ENCODE measurements around the gene GPR173.

GPR173 gene

DNA sequence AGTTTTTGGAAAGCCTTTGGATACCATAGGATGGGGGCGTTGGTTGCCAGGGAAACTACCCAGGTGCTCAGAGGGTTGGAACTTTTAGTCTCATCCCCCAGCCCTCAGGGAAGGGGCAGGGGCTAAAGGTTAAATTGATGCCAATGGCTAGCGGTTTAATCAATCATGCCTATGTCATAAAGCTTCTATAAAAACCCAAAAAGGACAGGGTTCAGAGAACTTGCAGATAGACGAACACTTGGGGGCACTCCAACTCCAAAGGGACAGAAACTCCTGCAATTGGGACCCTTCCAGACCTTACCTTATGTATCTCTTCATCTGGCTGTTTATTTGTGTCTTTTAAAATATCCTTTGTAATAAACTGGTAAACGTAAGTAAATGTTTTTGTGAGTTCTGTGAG, 30.0 kb upstream of the GPR173 start:
- Histone ChIP-seq H3K27ac (no peak overlapping the region), H3K9ac (no peak overlapping the region), H2AFZ (no peak overlapping the region), H3K4me1 (no peaks in the 10 kb centered on the region), H3K27me3 (ENCODE audit: control insufficient read depth, insufficient read depth, low read length) (no peaks in the 10 kb centered on the region), H3K9me3 (ENCODE audit: control insufficient read depth, low read length) (no peaks in the 10 kb centered on the region), H3K79me2 (no peaks in the 10 kb centered on the region), H3K4me2 (ENCODE audit: low read length) (no peak overlapping the region), H3K36me3 (ENCODE audit: control insufficient read depth, insufficient read depth, low read length) (no peaks in the 10 kb centered on the region), H3K4me3 (ENCODE audit: low read depth, low read length) (no peak overlapping the region)
- TF ChIP-seq, protein P1, sequence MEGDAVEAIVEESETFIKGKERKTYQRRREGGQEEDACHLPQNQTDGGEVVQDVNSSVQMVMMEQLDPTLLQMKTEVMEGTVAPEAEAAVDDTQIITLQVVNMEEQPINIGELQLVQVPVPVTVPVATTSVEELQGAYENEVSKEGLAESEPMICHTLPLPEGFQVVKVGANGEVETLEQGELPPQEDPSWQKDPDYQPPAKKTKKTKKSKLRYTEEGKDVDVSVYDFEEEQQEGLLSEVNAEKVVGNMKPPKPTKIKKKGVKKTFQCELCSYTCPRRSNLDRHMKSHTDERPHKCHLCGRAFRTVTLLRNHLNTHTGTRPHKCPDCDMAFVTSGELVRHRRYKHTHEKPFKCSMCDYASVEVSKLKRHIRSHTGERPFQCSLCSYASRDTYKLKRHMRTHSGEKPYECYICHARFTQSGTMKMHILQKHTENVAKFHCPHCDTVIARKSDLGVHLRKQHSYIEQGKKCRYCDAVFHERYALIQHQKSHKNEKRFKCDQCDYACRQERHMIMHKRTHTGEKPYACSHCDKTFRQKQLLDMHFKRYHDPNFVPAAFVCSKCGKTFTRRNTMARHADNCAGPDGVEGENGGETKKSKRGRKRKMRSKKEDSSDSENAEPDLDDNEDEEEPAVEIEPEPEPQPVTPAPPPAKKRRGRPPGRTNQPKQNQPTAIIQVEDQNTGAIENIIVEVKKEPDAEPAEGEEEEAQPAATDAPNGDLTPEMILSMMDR (IDR thresholded peaks at IDR 0.05): no peak

DNA sequence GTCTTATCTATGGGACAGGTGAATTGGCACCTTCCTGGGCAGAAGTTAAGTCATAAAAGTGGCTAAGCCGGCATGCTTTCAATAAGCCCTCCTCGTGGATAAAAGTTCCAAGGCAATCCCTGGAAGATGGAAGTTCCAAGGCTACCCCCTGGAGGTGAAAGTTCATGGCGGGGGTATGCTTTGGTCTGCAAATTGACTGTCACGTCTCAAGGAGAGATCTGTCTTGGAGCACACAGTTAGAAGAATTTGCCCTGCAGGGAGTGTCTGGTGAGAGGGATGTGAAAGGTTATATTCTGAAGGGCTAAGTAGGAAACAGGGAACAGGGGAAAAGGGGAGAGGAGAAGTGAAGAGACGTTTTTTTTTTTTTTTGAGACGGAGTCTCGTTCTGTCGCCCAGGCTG, 26.2 kb upstream of the GPR173 start:
- no peak overlapping the region for H3K27ac ChIP-seq
- TF ChIP-seq, protein P1 (IDR thresholded peaks at IDR 0.05): no peak
- no peaks in the 10 kb centered on the region for H3K27me3 ChIP-seq (ENCODE audit: control insufficient read depth, insufficient read depth, low read length)
- H3K4me2 ChIP-seq (ENCODE audit: low read length): no peak overlapping the region
- no peak overlapping the region for H2AFZ ChIP-seq
- H3K9ac ChIP-seq: no peak overlapping the region
- H3K4me3 ChIP-seq (ENCODE audit: low read depth, low read length): no peak overlapping the region
- H3K79me2 ChIP-seq: no peaks in the 10 kb centered on the region
- no peaks in the 10 kb centered on the region for H3K4me1 ChIP-seq
- no peaks in the 10 kb centered on the region for H3K9me3 ChIP-seq (ENCODE audit: control insufficient read depth, low read length)
- no peaks in the 10 kb centered on the region for H3K36me3 ChIP-seq (ENCODE audit: control insufficient read depth, insufficient read depth, low read length)

GRCh38 chrX:53028678-53029077, 19.9 kb upstream of the GPR173 start:
- H2AFZ ChIP-seq: no peak overlapping the region
- H3K27me3 ChIP-seq (ENCODE audit: control insufficient read depth, insufficient read depth, low read length): no peaks in the 10 kb centered on the region
- no peaks in the 10 kb centered on the region for H3K9me3 ChIP-seq (ENCODE audit: control insufficient read depth, low read length)
- H3K4me2 ChIP-seq (ENCODE audit: low read length): no peak overlapping the region
- H3K36me3 ChIP-seq (ENCODE audit: control insufficient read depth, insufficient read depth, low read length): no peaks in the 10 kb centered on the region
- H3K27ac ChIP-seq: no peak overlapping the region
- H3K4me1 ChIP-seq: no peaks in the 10 kb centered on the region
- H3K9ac ChIP-seq: no peak overlapping the region
- TF ChIP-seq, protein P1 (IDR thresholded peaks at IDR 0.05): no peak
- no peaks in the 10 kb centered on the region for H3K79me2 ChIP-seq
- H3K4me3 ChIP-seq (ENCODE audit: low read depth, low read length): no peak overlapping the region

DNA sequence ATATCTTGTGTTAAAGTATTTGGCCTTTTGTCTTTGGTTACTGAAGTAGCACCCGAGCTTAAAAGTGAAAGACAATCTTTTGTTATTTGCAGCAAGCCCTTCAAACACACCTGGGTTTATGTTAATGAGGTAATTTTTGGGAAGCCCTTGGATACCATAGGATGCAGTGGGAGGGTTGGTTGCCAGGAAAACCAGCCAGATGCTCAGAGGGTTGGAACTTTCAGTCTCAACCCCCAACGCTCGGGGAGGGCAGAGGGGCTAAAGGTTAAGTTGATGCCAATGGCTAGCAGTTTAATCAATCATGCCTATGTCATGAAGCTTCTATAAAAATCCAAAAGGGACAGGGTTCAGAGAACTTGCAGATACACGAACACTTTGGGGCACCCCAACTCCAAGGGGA, 17.2 kb upstream of the GPR173 start:
- no peak overlapping the region for H3K4me3 ChIP-seq (ENCODE audit: low read depth, low read length)
- H3K4me2 ChIP-seq (ENCODE audit: low read length): no peak overlapping the region
- no peak overlapping the region for H3K9ac ChIP-seq
- H3K27me3 ChIP-seq (ENCODE audit: control insufficient read depth, insufficient read depth, low read length): no peaks in the 10 kb centered on the region
- H3K4me1 ChIP-seq: no peaks in the 10 kb centered on the region
- TF ChIP-seq, protein P1 (IDR thresholded peaks at IDR 0.05): no peak
- no peaks in the 10 kb centered on the region for H3K79me2 ChIP-seq
- H3K9me3 ChIP-seq (ENCODE audit: control insufficient read depth, low read length): no peaks in the 10 kb centered on the region
- H2AFZ ChIP-seq: no peak overlapping the region
- no peak overlapping the region for H3K27ac ChIP-seq
- H3K36me3 ChIP-seq (ENCODE audit: control insufficient read depth, insufficient read depth, low read length): no peaks in the 10 kb centered on the region

- Histone ChIP-seq H3K4me2 (ENCODE audit: low read length) (no peak overlapping the region), H3K4me1 (no peaks in the 10 kb centered on the region), H2AFZ (no peak overlapping the region), H3K36me3 (ENCODE audit: control insufficient read depth, insufficient read depth, low read length) (no peaks in the 10 kb centered on the region), H3K9me3 (ENCODE audit: control insufficient read depth, low read length) (no peaks in the 10 kb centered on the region), H3K4me3 (ENCODE audit: low read depth, low read length) (no peak overlapping the region), H3K27ac (no peak overlapping the region), H3K79me2 (no peaks in the 10 kb centered on the region), H3K27me3 (ENCODE audit: control insufficient read depth, insufficient read depth, low read length) (no peaks in the 10 kb centered on the region), H3K9ac (no peak overlapping the region)
- TF ChIP-seq, protein P1 (IDR thresholded peaks at IDR 0.05): no peak
These were observed 12.4 kb upstream of the GPR173 start for GRCh38 chrX:53036149-53036548.

All from parathyroid adenoma (tissue), 2 donors.